Raji (cell line): Measurements from ENCODE around the gene ULK4.

Source experiments
- POLR2A ChIP-seq: IDR thresholded peaks from 2 replicates; pipeline ENCODE4 v1.6.1; 2011; ENCODE audit warnings: low read depth, low read length, control low read depth; ENCODE audit not compliant: insufficient read depth

Gene ULK4

DNA sequence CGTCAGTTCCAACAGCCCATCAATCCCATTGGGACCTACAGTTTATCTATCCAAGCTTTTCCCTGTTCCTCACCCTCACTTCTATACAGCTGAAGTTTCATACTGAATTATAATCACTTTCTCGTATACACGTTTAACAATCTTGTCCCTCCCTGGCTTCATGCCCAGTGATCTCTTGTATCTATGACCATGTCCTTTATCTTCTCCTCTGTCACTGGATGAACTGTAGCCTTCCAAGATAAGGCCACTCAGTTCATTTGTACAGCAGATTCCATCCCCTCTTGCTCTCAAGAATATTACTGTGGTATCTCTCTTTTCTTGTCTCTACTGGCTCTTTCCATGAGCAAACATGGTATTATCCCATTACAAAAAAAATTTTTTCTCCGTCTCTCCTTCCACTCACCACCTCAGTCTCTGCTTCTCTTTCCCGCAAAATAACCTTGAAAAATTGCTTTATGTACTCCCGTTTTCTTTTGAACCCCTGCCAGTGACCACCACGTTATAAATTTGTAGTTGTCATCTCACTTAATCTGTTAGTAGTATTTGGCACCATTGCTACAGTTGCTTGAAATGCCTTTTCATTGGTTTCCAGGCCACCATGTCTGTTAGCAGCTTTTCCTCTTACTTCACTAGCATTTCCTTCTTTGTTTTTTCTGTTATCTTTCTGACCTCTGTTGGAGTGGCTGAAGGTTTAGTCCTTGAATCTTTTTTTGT is 753.2 kb downstream of the ULK4 start:
- TF ChIP-seq POLR2A = no peak

DNA sequence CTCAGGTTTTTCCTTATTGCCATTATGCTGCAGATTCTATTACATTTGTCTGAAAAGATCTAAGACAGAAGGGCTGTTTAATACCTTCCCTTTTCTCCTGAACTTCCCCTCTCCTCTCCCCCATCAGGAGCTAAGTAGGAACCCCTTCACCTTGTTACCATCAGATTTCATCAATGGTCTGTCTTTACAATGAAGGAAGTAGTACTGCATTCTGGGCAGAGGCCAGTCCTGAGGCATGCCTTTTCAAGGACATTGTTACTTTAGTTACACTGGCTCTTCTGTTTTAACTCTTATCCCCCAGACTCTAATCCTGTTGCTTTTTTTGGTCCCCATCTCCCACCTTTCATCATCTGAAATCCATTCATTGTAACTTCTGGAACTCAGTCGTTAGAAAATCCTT is 754.5 kb downstream of the ULK4 start:
- no peak for TF ChIP-seq POLR2A

DNA sequence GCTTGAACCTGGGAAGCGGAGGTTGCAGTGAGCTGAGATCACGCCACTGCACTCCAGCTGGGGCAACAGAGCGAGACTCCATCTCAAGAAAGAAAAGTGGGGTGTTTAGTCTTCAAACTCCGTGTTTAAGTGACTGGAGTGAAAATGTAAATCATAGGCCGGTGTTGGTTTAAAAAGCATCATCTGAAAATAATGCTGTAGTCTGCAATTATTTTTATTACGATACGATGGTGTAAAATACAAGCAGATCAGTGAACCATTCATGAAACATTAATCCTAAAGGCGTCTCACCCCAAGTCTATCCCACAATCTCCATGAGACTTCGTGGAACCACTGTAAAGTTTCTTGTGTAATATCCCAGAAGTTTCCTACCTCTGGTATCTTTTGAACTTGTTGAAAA is 756.3 kb downstream of the ULK4 start:
- TF ChIP-seq POLR2A = no peak

DNA sequence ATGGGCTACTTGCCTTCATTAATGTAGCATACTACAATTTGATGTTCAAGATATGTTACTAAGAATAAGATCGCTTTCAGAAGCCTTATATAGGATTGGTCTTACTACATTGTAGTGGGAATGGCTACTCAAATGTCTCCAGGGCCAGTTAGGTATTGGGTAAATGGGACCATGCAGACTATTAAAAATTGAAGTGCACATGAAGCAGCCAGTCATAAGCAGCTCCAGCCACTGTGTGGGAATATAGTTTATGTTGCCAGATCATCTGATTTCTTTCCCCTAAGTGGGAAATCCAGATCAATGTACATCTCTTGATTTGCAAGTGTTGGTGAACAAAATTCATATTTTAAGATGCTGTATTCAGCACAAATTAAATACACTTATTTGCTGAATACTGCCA is 757.5 kb downstream of the ULK4 start:
- no peak for TF ChIP-seq POLR2A

DNA sequence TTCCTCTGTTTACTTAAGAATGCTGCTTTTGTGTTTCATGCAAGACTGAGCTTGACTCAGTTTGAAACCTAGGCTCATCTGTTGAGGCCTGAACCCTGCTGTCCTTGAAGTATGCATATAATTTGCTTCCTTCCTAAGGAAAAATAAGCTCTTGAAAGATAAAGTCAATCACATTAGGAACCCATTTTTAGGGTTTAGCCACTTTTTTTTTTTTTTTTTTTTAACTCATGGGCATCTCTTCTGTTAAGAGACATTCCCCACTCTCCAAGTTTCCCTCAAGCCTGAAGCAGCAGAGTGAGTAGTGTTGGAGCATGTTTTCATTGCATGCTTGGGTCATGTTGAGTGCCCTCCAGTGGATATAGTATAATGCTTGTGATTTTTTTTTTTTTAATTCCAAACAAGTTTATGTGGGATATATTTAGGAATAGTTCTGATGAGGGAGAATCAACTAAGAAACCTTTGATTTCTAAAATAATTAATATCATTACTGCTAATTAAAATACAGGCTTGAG is 759.0 kb downstream of the ULK4 start:
- no peak for TF ChIP-seq POLR2A

DNA sequence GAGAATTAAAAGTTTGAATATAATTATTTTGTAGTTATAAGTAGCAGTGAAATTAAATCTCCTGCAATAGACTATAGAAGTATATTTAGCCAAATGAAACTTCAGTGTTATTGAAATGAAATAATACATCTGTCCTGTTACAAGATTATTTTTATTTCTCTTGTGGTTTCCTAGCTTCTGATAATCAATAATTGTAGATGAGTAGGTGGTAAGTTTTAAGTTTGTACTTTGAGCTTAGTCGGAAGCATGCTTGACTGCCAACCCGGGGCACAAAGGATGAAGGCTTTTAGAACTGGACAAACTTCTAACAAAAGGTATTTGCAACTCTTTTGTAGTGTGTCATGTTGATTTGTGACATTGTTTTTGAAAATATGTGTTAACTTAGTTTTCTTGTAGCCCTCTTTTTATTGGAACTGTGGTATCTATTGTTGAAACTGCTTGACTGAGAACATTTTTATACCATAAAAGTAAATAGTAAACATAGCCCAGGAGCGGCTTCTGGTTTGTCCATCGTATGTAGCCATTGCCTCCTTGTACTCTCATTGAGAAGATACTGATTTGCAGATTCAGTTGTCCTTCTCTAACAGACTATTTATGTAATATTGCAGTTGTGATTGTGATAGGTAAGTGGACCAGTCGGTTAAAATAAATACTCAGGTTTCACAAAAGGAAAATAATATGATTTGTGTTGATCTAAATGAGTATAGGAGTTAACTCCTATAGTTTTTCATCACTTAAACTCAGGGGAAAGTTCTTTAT is 759.6 kb downstream of the ULK4 start:
- no peak for TF ChIP-seq POLR2A

DNA sequence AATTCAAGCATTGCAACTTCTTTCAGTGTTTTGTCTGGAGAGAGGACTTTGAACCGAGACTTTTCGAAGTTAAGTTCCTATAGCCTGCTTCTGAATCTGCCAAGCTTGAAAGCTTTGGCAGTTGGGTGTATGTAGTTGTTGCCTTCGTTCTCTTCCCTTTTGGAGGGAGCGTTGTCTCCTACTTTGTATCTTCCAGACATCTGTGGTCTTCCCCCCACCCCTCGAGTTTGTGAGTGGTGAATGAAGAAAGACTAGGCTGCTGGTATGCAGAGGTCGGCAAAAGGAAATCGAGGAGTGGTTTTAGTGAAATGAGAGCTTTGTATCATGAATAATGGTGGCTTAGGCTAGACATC is 761.3 kb downstream of the ULK4 start:
- TF ChIP-seq POLR2A = no peak

GRCh38 chr3:41199866-41200668 is 761.8 kb downstream of the ULK4 start:
- TF ChIP-seq POLR2A = no peak

- TF ChIP-seq POLR2A = peak; percentile 92
These were observed 762.7 kb downstream of the ULK4 start, which contains the start of gene CTNNB1 for GRCh38 chr3:41198950-41199865. TSS of gene CTNNB1 (plus strand) at chr3:41199505. CDS start at chr3:41224069, 24,564 bp downstream.

GRCh38 chr3:41198526-41198925 is 763.4 kb downstream of the ULK4 start:
- no peak for TF ChIP-seq POLR2A

- no peak for TF ChIP-seq POLR2A
These were observed 763.9 kb downstream of the ULK4 start for GRCh38 chr3:41198046-41198445.
